Measurements from ENCODE around the gene LIPI. TPM values are rescaled to one million over a fixed set of nuclear protein-coding genes. Genes with fewer than 3 reads are reported as not detected.
"Not testable (repeated sequence)": the region's sequence is repeated elsewhere in the genome, so short reads cannot be mapped to it uniquely, and the experiment has no call there.

The LIPI gene
- total RNA-seq, 1 donor from 2014 or later = not detected

DNA sequence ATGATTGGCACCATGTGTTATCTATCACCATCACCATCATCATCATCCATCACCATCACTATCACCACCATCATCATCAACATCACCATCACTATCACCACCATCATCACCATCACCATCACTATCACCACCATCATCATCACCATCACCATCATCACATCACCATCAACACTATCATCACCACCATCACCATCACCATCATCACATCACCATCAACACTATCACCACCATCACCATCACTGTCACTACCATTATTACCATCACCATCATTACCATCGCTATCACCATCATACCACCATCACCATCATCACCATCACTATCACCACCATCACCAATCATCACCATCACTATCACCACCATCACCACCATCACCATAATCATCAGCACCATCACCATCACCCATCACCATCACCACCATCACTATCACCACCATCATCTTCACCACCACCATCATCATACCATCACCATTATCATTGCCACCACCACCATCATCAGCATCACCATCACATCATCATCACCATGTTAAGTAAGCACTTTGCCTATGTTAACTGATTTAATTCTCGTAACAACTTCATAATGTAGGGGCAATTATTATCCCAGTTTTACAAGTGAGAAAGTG lies 112.8 kb downstream of the LIPI start:
- no peak for DNase-seq (ENCODE audit: low spot score in 2 of 2, unreplicated experiment in 2 of 2)
- H3K4me1 Mint-ChIP-seq = no peaks in the 10 kb centered on the region
- peaks cover 17% of the 10 kb centered on the region for H3K36me3 Mint-ChIP-seq
- TF ChIP-seq, protein P1, sequence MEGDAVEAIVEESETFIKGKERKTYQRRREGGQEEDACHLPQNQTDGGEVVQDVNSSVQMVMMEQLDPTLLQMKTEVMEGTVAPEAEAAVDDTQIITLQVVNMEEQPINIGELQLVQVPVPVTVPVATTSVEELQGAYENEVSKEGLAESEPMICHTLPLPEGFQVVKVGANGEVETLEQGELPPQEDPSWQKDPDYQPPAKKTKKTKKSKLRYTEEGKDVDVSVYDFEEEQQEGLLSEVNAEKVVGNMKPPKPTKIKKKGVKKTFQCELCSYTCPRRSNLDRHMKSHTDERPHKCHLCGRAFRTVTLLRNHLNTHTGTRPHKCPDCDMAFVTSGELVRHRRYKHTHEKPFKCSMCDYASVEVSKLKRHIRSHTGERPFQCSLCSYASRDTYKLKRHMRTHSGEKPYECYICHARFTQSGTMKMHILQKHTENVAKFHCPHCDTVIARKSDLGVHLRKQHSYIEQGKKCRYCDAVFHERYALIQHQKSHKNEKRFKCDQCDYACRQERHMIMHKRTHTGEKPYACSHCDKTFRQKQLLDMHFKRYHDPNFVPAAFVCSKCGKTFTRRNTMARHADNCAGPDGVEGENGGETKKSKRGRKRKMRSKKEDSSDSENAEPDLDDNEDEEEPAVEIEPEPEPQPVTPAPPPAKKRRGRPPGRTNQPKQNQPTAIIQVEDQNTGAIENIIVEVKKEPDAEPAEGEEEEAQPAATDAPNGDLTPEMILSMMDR (IDR thresholded peaks at IDR 0.05; ENCODE audit: unreplicated experiment) = no peak
- peaks cover 14% of the 10 kb centered on the region for H3K9me3 Mint-ChIP-seq
- no peak overlapping the region for H3K4me3 Mint-ChIP-seq
- no peaks in the 10 kb centered on the region for H3K27me3 Mint-ChIP-seq (ENCODE audit: low read depth)
- no peak overlapping the region for H3K27ac Mint-ChIP-seq

DNA sequence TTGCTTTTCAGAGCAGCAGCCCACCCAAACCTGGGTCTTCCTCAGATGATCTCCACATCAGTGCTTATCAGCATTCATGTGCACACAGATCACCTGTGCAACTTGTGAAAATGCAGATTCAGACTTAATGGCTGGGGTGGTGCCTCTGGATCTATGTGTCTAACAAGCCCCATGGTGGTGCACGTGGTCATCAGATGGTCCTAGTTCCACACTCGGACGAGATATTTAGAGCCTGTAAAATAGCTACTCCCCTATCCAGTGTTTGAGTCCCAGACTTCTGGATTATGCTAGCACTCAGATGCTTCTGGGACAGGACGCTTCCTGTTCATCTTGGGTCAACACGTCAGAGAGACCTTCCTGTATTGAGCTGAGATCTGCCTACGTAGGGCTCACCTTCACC lies 114.2 kb downstream of the LIPI start:
- H3K27me3 Mint-ChIP-seq (ENCODE audit: low read depth) = no peaks in the 10 kb centered on the region
- TF ChIP-seq, protein P1 (IDR thresholded peaks at IDR 0.05; ENCODE audit: unreplicated experiment) = no peak
- DNase-seq (ENCODE audit: low spot score in 2 of 2, unreplicated experiment in 2 of 2) = no peak
- H3K9me3 Mint-ChIP-seq = peaks cover 15% of the 10 kb centered on the region
- H3K27ac Mint-ChIP-seq = no peak overlapping the region
- no peak overlapping the region for H3K4me3 Mint-ChIP-seq
- peaks cover 13% of the 10 kb centered on the region for H3K36me3 Mint-ChIP-seq
- no peaks in the 10 kb centered on the region for H3K4me1 Mint-ChIP-seq

DNA sequence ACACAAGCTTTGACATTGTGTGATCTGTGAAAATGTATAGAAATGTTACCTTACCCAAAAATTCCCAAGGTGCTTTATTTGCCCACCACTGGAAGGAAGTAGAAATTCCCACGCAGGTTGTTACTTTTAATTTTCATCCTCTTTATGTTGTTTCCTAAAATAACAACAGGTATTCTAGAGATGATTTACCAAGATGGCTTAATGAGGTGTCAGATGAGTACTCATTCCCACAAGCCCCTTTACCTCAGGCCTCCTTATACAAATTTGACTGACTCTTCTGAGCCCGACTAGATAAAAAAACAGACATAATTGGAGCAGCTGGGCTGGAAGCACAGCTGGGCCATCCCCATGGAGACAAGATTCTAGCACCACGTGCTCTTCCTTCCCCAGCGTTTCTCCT lies 114.6 kb downstream of the LIPI start:
- no peaks in the 10 kb centered on the region for H3K27me3 Mint-ChIP-seq (ENCODE audit: low read depth)
- no peak overlapping the region for H3K4me3 Mint-ChIP-seq
- H3K9me3 Mint-ChIP-seq = peaks cover 17% of the 10 kb centered on the region
- no peak for DNase-seq (ENCODE audit: low spot score in 2 of 2, unreplicated experiment in 2 of 2)
- peaks cover 16% of the 10 kb centered on the region for H3K36me3 Mint-ChIP-seq
- TF ChIP-seq, protein P1 (IDR thresholded peaks at IDR 0.05; ENCODE audit: unreplicated experiment) = no peak
- no peak overlapping the region for H3K27ac Mint-ChIP-seq
- no peaks in the 10 kb centered on the region for H3K4me1 Mint-ChIP-seq

- no peaks in the 10 kb centered on the region for H3K4me1 Mint-ChIP-seq
- H3K9me3 Mint-ChIP-seq = peaks cover 21% of the 10 kb centered on the region
- H3K27me3 Mint-ChIP-seq (ENCODE audit: low read depth) = no peaks in the 10 kb centered on the region
- TF ChIP-seq, protein P1 (IDR thresholded peaks at IDR 0.05; ENCODE audit: unreplicated experiment) = no peak
- H3K36me3 Mint-ChIP-seq = peaks cover 16% of the 10 kb centered on the region
- H3K27ac Mint-ChIP-seq = no peak overlapping the region
- H3K4me3 Mint-ChIP-seq = no peak overlapping the region
- no peak for DNase-seq (ENCODE audit: low spot score in 2 of 2, unreplicated experiment in 2 of 2)
These were observed 115.7 kb downstream of the LIPI start for GRCh38 chr21:14095056-14095455.

- no peaks in the 10 kb centered on the region for H3K27me3 Mint-ChIP-seq (ENCODE audit: low read depth)
- H3K27ac Mint-ChIP-seq = no peak overlapping the region
- H3K36me3 Mint-ChIP-seq = peaks cover 13% of the 10 kb centered on the region
- H3K9me3 Mint-ChIP-seq = peaks cover 25% of the 10 kb centered on the region
- no peak overlapping the region for H3K4me3 Mint-ChIP-seq
- no peaks in the 10 kb centered on the region for H3K4me1 Mint-ChIP-seq
- no peak for DNase-seq (ENCODE audit: low spot score in 2 of 2, unreplicated experiment in 2 of 2)
- TF ChIP-seq, protein P1 (IDR thresholded peaks at IDR 0.05; ENCODE audit: unreplicated experiment) = no peak
These were observed 117.8 kb downstream of the LIPI start for GRCh38 chr21:14092834-14093560.

DNA sequence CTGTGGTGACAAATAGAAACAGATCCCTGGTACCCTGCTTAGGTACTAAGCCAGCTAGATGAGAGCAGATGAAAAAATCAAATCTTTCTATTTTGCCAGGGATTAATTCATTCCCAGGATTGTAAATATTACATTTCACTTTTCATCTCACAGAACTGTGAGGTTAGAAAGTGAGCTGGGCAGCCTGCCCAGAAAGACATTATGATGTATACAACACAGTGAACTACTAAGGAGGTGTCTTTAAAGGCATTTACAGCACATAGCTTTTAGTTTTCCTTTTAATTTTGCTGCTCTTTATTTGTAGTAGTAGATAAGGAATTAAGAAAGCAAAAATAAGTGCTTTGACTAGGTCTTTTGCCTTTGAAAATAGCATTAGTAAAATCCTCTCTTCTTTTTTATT lies 120.6 kb downstream of the LIPI start:
- not testable (repeated sequence) for H3K27me3 Mint-ChIP-seq (ENCODE audit: low read depth); H3K36me3 Mint-ChIP-seq; DNase-seq (ENCODE audit: low spot score in 2 of 2, unreplicated experiment in 2 of 2); H3K4me1 Mint-ChIP-seq; H3K4me3 Mint-ChIP-seq; H3K27ac Mint-ChIP-seq
- H3K9me3 Mint-ChIP-seq = peaks cover 23% of the 10 kb centered on the region
